HepG2 (cell line): Measurements from ENCODE around the gene PSMD12. TPM values are rescaled to one million over a fixed set of nuclear protein-coding genes. Genes with fewer than 3 reads are reported as not detected.

Experiments used
- ADNP ChIP-seq: sonication (generic); formaldehyde crosslinking; IDR thresholded peaks from 2 replicates; pipeline ENCODE4 v1.4.0; 2020; ENCODE audit warnings: missing genetic modification reagents
- FOXA3 ChIP-seq: IDR thresholded peaks from 2 replicates; pipeline ENCODE4 v1.6.1; 2016; ENCODE audit warnings: missing genetic modification reagents, missing compliant biosample characterization
- MTF2 ChIP-seq: sonication (generic); formaldehyde crosslinking; IDR thresholded peaks from 2 replicates; pipeline ENCODE4 v1.5.0; 2020; ENCODE audit warnings: missing genetic modification reagents, borderline replicate concordance
- PAX8 ChIP-seq: sonication (generic); formaldehyde crosslinking; IDR thresholded peaks from 2 replicates; pipeline ENCODE4 v1.8.0; 2022; ENCODE audit warnings: mild to moderate bottlenecking, missing genetic modification reagents, borderline replicate concordance
- RFX3 ChIP-seq: IDR thresholded peaks from 2 replicates; pipeline ENCODE4 v1.6.1; 2016; ENCODE audit warnings: missing biosample characterization, missing genetic modification reagents
- RNF2 ChIP-seq: fragments of 450-650 bp; conservative IDR thresholded peaks from 2 replicates; pipeline ENCODE4 v1.6.1; 2016; ENCODE audit warnings: low read depth
- RXRA ChIP-seq: sonication (generic); formaldehyde crosslinking; IDR thresholded peaks from 2 replicates; pipeline ENCODE4 v1.5.1; 2020; ENCODE audit warnings: missing genetic modification reagents
- SAFB2 ChIP-seq: sonication (generic); formaldehyde crosslinking; IDR thresholded peaks from 2 replicates; pipeline ENCODE4 v1.5.1; 2020; ENCODE audit warnings: missing genetic modification reagents, low read depth, mild to moderate bottlenecking, borderline replicate concordance
- ZFAT ChIP-seq: sonication (generic); formaldehyde crosslinking; conservative IDR thresholded peaks from 2 replicates; pipeline ENCODE4 v1.8.1; 2023; ENCODE audit warnings: missing genetic modification reagents, inconsistent platforms
- ZNF34 ChIP-seq: sonication (generic); formaldehyde crosslinking; IDR thresholded peaks from 2 replicates; pipeline ENCODE4 v1.4.0; 2020; ENCODE audit warnings: mild to moderate bottlenecking, missing genetic modification reagents, borderline replicate concordance
- ZNF468 ChIP-seq: sonication (generic); formaldehyde crosslinking; IDR thresholded peaks from 2 replicates; pipeline ENCODE4 v1.8.0; 2022; ENCODE audit warnings: mild to moderate bottlenecking, moderate library complexity, missing genetic modification reagents
- ZNF563 ChIP-seq: sonication (generic); formaldehyde crosslinking; IDR thresholded peaks from 2 replicates; pipeline ENCODE4 v1.8.0; 2022; ENCODE audit warnings: mild to moderate bottlenecking, moderate library complexity, missing genetic modification reagents
- ZSCAN12 ChIP-seq: sonication (generic); formaldehyde crosslinking; IDR thresholded peaks from 2 replicates; pipeline ENCODE4 v1.9.0; 2021; ENCODE audit warnings: mild to moderate bottlenecking, missing genetic modification reagents
- ZSCAN21 ChIP-seq: sonication (generic); formaldehyde crosslinking; IDR thresholded peaks from 2 replicates; pipeline ENCODE4 v1.8.0; 2022; ENCODE audit warnings: mild to moderate bottlenecking, missing genetic modification reagents, moderate library complexity, borderline replicate concordance
- polyA plus RNA-seq, 8 experiments: library from polyadenylated mRNA; depleted of rRNA in 3 of 8; stranded (reverse) in 7 of 8; unstranded in 1 of 8; fragments of >200 nt; fragmentation: Illumina TruSeq in 4 of 8; extraction: Trizol in 4 of 8; gene quantifications; 2 replicates each; pipeline versions ENCODE4 v1.2.1 to v1.2.3, GENCODE V29; 2011 to 2016; ENCODE audit warnings: low read depth in 4 of 8, missing spikeins in 1 of 8, mixed read lengths in 1 of 8; ENCODE audit not compliant: insufficient read depth in 1 of 8
- total RNA-seq, 5 experiments: library from RNA; depleted of rRNA; stranded (reverse); fragments of >200 nt; fragmentation: Illumina TruSeq; extraction: Trizol; gene quantifications; 2 replicates each; pipeline ENCODE4 v1.2.3, GENCODE V29; 2016; ENCODE audit warnings: low read depth in 1 of 5
- TF ChIP-seq, protein P1 (sequence below): sonication (generic); formaldehyde crosslinking; IDR thresholded peaks from 2 replicates; pipeline ENCODE4 v1.8.1; 2023; ENCODE audit warnings: mild to moderate bottlenecking, missing genetic modification reagents
- TF ChIP-seq, protein P2 (sequence below): sonication (generic); formaldehyde crosslinking; IDR thresholded peaks from 2 replicates; pipeline ENCODE4 v1.4.0; 2020; ENCODE audit warnings: mild to moderate bottlenecking, missing genetic modification reagents
- TF ChIP-seq, protein P3 (sequence below): sonication (generic); formaldehyde crosslinking; IDR thresholded peaks from 2 replicates; pipeline ENCODE4 v1.8.1; 2023; ENCODE audit warnings: mild to moderate bottlenecking, moderate library complexity, missing genetic modification reagents
- TF ChIP-seq, protein P4 (sequence below): IDR thresholded peaks from 2 replicates; pipeline ENCODE4 v1.6.1; 2016; ENCODE audit warnings: mild to moderate bottlenecking, missing biosample characterization, missing genetic modification reagents
- TF ChIP-seq, protein P5 (sequence below): sonication (generic); formaldehyde crosslinking; IDR thresholded peaks from 2 replicates; pipeline ENCODE4 v1.8.1; 2023; ENCODE audit warnings: mild to moderate bottlenecking, inconsistent platforms, moderate library complexity, missing genetic modification reagents, borderline replicate concordance
- TF ChIP-seq, protein P6 (sequence below): sonication (generic); formaldehyde crosslinking; IDR thresholded peaks from 2 replicates; pipeline ENCODE4 v1.4.0; 2020; ENCODE audit warnings: missing genetic modification reagents

The PSMD12 gene
- total and polyA plus RNA-seq, 2 of the 13 experiments (the other 11 are each of a cell fraction or from before 2014, with no cell fraction given) = 27.4 to 71.7 TPM

DNA sequence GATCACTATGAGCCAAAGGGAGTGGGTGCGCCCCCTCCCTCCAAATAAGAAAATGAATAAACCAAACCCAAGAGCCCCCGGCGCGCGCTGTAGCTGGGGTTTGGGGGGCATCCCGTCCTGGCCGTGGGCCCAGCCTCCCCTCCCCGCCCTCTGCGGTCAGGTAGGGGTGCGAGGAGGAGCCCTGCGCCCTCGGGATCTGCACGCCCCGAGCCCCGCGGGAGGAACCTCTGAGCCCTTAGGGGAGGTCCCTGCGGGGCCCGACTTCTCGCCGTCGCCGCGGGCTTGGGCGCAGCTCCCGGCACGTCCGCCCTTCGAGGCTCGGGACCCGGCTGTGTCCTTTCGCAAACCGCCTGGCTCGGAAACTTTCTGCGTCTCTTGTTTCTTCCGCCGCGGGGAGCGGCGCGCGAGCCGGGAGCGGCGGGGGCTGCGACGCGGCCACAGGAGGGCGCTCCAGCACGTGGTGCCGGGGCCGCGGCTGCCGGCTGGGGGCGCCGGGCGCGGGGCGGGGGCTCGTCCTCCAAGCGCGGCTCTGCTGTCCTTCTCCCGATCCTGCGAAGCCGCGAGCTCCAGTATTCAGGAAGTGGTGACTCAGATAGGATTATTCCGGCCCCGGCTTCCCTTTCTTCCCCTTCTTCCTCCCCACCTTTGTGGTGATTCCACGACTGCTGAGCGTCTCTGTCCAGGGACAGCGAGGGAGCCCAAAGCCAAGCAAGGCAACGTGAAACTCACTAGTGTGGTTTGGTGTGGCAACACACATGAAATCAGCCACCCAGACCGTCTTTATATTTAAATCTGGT, 12.3 kb upstream of the PSMD12 start (continued):
- TF ChIP-seq FOXA3 (CRISPR knock-in tag) (no peak), PAX8 (CRISPR knock-in tag) (0 out of 2 replicates have a peak, but pooled peaks have one; percentile 32), ADNP (CRISPR knock-in tag) (peak; percentile 64; the same call in 1 of the 2 replicates), ZNF468 (CRISPR knock-in tag) (no peak), RXRA (CRISPR knock-in tag) (0 out of 2 replicates have a peak, but pooled peaks have one; percentile 54), SAFB2 (CRISPR knock-in tag) (no peak), ZSCAN12 (CRISPR knock-in tag) (peak; percentile 78; the same call in 1 of the 2 replicates), RNF2 (peak; percentile 79), ZNF34 (CRISPR knock-in tag) (0 out of 2 replicates have a peak, but pooled peaks have one; percentile 12), RFX3 (CRISPR knock-in tag) (no peak), ZNF563 (no peak), ZFAT (CRISPR knock-in tag) (0 out of 2 replicates have a peak, but pooled peaks have one; percentile 53), ZSCAN21 (CRISPR knock-in tag) (peak; percentile 79; the same call in 1 of the 2 replicates), MTF2 (CRISPR knock-in tag) (0 out of 2 replicates have a peak, but pooled peaks have one; percentile 74)
- TF ChIP-seq, protein P1, sequence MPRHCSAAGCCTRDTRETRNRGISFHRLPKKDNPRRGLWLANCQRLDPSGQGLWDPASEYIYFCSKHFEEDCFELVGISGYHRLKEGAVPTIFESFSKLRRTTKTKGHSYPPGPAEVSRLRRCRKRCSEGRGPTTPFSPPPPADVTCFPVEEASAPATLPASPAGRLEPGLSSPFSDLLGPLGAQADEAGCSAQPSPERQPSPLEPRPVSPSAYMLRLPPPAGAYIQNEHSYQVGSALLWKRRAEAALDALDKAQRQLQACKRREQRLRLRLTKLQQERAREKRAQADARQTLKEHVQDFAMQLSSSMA = no peak
- TF ChIP-seq, protein P2, sequence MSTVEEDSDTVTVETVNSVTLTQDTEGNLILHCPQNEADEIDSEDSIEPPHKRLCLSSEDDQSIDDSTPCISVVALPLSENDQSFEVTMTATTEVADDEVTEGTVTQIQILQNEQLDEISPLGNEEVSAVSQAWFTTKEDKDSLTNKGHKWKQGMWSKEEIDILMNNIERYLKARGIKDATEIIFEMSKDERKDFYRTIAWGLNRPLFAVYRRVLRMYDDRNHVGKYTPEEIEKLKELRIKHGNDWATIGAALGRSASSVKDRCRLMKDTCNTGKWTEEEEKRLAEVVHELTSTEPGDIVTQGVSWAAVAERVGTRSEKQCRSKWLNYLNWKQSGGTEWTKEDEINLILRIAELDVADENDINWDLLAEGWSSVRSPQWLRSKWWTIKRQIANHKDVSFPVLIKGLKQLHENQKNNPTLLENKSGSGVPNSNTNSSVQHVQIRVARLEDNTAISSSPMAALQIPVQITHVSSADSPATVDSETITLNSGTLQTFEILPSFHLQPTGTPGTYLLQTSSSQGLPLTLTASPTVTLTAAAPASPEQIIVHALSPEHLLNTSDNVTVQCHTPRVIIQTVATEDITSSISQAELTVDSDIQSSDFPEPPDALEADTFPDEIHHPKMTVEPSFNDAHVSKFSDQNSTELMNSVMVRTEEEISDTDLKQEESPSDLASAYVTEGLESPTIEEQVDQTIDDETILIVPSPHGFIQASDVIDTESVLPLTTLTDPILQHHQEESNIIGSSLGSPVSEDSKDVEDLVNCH (CRISPR knock-in tag) = no peak
- TF ChIP-seq, protein P3, sequence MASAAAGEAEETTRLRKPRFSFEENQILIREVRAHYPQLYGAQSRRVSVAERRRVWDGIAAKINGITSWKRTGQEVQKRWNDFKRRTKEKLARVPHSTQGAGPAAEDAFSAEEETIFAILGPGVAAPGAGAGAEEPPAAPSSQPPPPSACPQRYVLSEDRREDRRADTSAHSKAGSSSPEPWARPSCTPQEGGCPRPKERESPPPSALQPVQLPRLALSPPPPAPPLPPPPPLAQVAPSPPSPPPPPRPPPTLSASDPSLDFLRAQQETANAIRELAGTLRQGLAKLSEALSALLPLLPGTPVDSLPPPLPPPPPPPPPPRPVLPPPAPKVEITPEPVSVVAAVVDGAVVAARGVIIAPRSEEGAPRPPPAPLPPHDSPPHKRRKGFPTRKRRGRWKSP (CRISPR knock-in tag) = peak; percentile 53; the same call in 1 of the 2 replicates
- TF ChIP-seq, protein P4, sequence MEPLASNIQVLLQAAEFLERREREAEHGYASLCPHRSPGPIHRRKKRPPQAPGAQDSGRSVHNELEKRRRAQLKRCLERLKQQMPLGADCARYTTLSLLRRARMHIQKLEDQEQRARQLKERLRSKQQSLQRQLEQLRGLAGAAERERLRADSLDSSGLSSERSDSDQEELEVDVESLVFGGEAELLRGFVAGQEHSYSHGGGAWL (CRISPR knock-in tag) = 0 out of 2 replicates have a peak, but pooled peaks have one; percentile 67
- TF ChIP-seq, protein P5, sequence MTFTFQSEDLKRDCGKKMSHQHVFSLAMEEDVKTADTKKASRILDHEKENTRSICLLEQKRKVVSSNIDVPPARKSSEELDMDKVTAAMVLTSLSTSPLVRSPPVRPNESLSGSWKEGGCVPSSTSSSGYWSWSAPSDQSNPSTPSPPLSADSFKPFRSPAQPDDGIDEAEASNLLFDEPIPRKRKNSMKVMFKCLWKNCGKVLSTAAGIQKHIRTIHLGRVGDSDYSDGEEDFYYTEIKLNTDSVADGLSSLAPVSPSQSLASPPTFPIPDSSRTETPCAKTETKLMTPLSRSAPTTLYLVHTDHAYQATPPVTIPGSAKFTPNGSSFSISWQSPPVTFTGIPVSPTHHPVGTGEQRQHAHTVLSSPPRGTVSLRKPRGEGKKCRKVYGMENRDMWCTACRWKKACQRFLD (CRISPR knock-in tag) = 0 out of 2 replicates have a peak, but pooled peaks have one; percentile 65
- TF ChIP-seq, protein P6, sequence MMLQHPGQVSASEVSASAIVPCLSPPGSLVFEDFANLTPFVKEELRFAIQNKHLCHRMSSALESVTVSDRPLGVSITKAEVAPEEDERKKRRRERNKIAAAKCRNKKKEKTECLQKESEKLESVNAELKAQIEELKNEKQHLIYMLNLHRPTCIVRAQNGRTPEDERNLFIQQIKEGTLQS (CRISPR knock-in tag) = no peak
